ENCODE data around the gene FAM227A.

FAM227A gene

DNA sequence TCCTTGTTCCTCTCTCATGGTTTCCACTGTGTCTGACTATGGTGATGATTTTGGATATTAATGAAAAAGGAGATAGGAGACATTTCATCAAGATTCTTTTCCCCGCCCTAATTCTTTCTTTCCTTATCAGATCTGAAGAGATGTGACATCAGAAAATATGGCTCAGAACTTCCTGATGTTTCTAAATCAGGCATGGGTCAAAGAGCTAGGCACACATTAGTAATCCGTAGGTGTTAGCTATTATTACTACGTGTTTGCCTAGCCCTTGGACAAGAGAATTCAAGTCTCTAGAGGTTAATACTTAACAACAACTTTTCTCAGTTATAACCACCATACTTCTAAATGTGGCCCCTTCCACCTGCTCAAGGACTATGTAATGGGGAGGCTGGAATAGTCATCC is 38.7 kb upstream of the FAM227A start:
- Mint-ChIP-seq H3K9me3 (no peaks in the 10 kb centered on the region), H3K36me3 (ENCODE audit: insufficient read depth) (peaks cover 37% of the 10 kb centered on the region), H3K27ac (peak overlapping the region; percentile 56 to 67), H3K4me1 (ENCODE audit: low read depth in 2 of 2) (peaks cover 39 to 67% of the 10 kb centered on the region in 2 donors), H3K4me3 (no peak overlapping the region), H3K27me3 (no peaks in the 10 kb centered on the region)
- ATAC-seq (replicated peaks) (no peak), DNase-seq (no peak)

DNA sequence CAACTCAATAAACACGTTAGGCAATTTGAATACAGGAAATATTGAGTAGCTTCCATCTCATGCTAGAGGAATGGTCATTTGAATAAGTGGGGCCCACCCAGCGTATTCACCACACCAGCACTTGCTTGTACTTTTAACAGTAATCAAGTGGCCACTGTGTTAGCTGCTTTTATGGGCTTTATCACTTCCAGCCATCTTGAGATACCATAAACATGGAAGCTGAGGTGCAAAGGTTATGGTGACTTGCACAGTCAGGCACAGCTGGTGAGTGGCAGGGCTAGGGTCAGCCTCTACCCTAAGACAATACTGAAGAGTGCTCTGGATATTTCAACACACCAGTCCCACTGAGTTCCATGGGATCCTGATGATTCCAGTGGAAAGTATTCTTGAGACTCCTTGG is 37.9 kb upstream of the FAM227A start:
- Mint-ChIP-seq H3K27ac (peak overlapping the region; percentile 13 to 56), H3K4me3 (no peak overlapping the region), H3K9me3 (no peaks in the 10 kb centered on the region), H3K4me1 (ENCODE audit: low read depth in 2 of 2) (peaks cover 33 to 58% of the 10 kb centered on the region in 2 donors), H3K36me3 (ENCODE audit: insufficient read depth) (peaks cover 42% of the 10 kb centered on the region), H3K27me3 (no peaks in the 10 kb centered on the region)
- ATAC-seq (replicated peaks) = no peak
- no peak for DNase-seq

DNA sequence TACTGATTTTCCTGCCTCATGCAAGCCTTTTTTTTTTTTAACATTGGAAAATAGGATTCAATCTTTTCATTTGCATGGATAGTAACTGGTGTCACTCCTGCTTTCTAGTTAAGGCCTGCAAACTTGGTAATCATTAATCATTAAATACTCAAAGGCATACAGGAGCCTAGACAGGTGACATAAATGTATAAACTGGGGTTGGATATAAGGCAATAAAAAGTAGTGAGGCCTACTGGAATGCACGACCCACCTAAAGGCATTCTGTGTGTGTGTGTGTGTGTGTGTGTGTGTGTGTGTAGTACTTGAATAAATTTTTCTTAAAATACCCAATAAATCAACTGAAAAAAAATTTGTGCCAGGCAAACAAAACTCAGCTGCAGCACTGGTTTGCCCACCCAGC is 33.5 kb upstream of the FAM227A start:
- peaks cover 67% of the 10 kb centered on the region for H3K36me3 Mint-ChIP-seq (ENCODE audit: insufficient read depth)
- no peak for DNase-seq
- no peak for ATAC-seq (replicated peaks)
- peaks cover 9 to 21% of the 10 kb centered on the region in 2 donors for H3K4me1 Mint-ChIP-seq (ENCODE audit: low read depth in 2 of 2)
- H3K27ac Mint-ChIP-seq = no peak overlapping the region
- no peak overlapping the region for H3K4me3 Mint-ChIP-seq
- no peaks in the 10 kb centered on the region for H3K27me3 Mint-ChIP-seq
- H3K9me3 Mint-ChIP-seq = no peaks in the 10 kb centered on the region

DNA sequence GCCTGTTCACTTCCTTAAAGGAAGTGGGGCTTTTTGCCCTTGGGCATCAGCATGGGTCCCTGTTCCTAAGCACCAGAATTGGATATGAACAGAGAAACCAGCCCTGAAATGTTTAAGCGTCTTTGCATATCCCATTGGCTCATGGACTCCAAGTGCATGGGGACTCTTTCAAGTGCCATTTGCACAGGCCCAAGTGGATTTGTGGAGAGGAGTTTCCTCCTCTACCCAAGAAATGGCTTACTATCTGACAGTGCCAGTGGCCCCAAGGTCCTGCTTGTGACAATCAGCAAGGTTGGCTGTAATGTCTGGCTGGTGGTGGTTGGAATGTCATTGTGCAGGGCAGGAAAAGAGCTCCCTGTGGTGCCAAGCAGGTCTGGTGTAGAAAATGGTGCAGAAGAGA is 29.6 kb upstream of the FAM227A start:
- no peak overlapping the region for H3K27ac Mint-ChIP-seq
- ATAC-seq (replicated peaks) (no peak), DNase-seq (no peak)
- H3K27me3 Mint-ChIP-seq = no peaks in the 10 kb centered on the region
- H3K4me1 Mint-ChIP-seq (ENCODE audit: low read depth in 2 of 2) = peaks cover 13 to 16% of the 10 kb centered on the region in 2 donors
- H3K4me3 Mint-ChIP-seq = no peak overlapping the region
- peaks cover 67% of the 10 kb centered on the region for H3K36me3 Mint-ChIP-seq (ENCODE audit: insufficient read depth)
- no peaks in the 10 kb centered on the region for H3K9me3 Mint-ChIP-seq

DNA sequence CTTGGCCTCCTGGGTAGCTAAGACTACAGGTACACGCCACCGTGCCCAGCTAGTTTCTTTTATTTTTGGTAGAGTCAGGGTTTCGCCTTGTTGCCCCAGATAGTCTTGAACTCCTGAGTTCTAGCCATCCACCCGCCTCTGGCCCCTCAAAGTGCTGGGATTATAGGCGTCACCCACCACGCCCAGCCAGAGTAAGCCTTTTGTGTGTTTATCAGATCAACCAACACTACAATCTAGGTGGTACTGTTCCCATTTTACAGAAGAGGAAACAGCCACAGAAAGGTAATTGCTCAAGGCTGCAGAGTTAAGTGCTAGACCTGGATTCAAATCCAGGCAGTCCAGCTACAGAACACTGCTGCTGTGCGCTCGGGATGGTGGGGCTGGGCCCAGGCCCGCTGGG is 28.7 kb upstream of the FAM227A start:
- DNase-seq = no peak
- no peak for ATAC-seq (replicated peaks)
- no peak overlapping the region for H3K27ac Mint-ChIP-seq
- peaks cover 67% of the 10 kb centered on the region for H3K36me3 Mint-ChIP-seq (ENCODE audit: insufficient read depth)
- no peaks in the 10 kb centered on the region for H3K9me3 Mint-ChIP-seq
- H3K4me3 Mint-ChIP-seq = no peak overlapping the region
- H3K27me3 Mint-ChIP-seq = no peaks in the 10 kb centered on the region
- H3K4me1 Mint-ChIP-seq (ENCODE audit: low read depth in 2 of 2) = peaks cover 13 to 16% of the 10 kb centered on the region in 2 donors

DNA sequence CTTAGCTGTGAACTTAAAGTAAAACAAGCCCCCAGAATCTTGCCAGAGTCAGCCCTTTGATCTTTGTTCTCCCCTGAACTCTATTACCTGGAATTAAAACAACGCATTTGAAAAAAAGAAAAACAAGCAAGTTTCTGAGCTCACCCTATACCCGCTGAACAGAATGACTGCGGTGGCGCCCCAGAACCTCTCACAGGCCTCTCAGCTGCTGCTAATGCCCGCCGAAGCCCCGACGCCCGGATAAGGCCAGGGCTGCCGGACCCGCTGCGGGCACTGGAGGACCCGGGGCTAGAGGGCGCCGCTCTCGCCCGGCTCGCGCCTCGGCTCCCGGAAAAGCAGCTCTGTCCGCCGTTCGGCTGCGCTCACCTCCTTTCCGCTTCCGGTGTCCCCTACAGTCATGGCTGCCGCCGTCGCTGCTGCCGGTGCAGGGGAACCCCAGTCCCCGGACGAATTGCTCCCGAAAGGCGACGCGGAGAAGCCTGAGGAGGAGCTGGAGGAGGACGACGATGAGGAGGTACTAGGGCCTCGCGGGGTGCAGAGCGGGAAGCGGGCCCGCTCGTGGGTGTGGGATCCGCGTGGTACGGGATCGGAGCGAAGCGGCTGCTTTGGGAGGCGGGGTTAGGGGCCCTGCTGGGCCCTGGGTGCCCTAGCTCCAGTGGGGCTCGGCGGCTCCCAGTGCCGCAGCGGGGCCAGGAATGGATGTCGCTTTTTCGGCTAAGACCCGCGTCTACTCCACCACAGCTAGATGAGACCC is 25.6 kb upstream of the FAM227A start, which contains the start of gene TOMM22:
Gene TOMM22, plus strand, starts transcription at position 376 of the 754 bp plus-strand sequence. Its CDS starts 22 bp downstream, at position 398.
- peak within 1 kb of the TSS; percentile 92 to 94 for H3K4me3 Mint-ChIP-seq
- peak; percentile 97 for ATAC-seq (replicated peaks)
- no peaks in the 10 kb centered on the region for H3K27me3 Mint-ChIP-seq
- peaks cover 13 to 16% of the 10 kb centered on the region in 2 donors for H3K4me1 Mint-ChIP-seq (ENCODE audit: low read depth in 2 of 2)
- peak; percentile 73 to 79 (median 77) for DNase-seq
- no peaks in the 10 kb centered on the region for H3K9me3 Mint-ChIP-seq
- peak within 1 kb of the TSS; percentile 95 to 98 for H3K27ac Mint-ChIP-seq
- H3K36me3 Mint-ChIP-seq (ENCODE audit: insufficient read depth) = peaks cover 42% of the 10 kb centered on the region

DNA sequence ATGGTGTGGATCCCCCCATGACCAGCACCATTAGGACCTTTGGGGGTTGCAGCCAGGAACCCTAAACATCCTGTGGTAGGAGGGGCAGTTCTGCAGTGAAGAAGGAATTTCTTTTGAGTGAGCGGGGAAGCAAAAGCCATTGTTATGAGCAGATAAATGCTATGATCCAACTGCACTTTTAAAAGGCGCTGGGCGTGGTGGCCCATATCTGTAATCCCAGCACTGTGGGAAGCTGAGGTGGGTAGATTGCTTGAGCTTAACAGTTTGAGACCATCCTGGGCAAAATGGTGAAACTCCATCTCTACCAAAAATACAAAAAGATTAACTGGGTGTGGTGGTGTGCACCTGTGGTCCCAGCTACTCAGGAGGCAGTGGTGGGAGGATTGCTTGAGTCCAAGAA is 19.6 kb upstream of the FAM227A start:
- no peaks in the 10 kb centered on the region for H3K27me3 Mint-ChIP-seq
- no peak for ATAC-seq (replicated peaks)
- no peak overlapping the region for H3K27ac Mint-ChIP-seq
- no peak for DNase-seq
- H3K36me3 Mint-ChIP-seq (ENCODE audit: insufficient read depth) = peaks cover 10% of the 10 kb centered on the region
- no peak overlapping the region for H3K4me3 Mint-ChIP-seq
- H3K4me1 Mint-ChIP-seq (ENCODE audit: low read depth in 2 of 2) = no peaks in the 10 kb centered on the region
- H3K9me3 Mint-ChIP-seq = no peaks in the 10 kb centered on the region

DNA sequence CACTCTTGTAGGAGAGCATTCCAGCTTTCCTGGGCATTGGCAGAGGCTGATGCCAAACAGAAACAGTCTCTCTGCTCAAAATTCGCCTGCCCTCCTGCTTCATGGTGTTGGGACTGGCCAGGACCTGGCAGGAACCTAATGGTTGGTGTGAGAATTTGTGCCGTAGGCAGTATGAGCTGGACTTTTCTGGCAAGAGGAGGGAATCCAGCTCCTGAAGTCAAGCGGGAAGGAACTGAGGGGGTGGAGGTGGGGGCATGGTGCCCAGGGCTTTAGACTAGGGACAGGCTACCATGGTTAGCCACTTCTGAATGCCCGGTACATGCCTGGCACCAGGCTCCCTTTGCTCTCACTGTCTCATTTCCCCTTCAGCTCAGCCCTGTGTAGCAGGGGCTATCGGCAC is 18.7 kb upstream of the FAM227A start:
- no peaks in the 10 kb centered on the region for H3K9me3 Mint-ChIP-seq
- H3K27me3 Mint-ChIP-seq = no peaks in the 10 kb centered on the region
- no peak overlapping the region for H3K27ac Mint-ChIP-seq
- DNase-seq = no peak
- ATAC-seq (replicated peaks) = no peak
- peaks cover 10% of the 10 kb centered on the region for H3K36me3 Mint-ChIP-seq (ENCODE audit: insufficient read depth)
- no peaks in the 10 kb centered on the region for H3K4me1 Mint-ChIP-seq (ENCODE audit: low read depth in 2 of 2)
- no peak overlapping the region for H3K4me3 Mint-ChIP-seq

DNA sequence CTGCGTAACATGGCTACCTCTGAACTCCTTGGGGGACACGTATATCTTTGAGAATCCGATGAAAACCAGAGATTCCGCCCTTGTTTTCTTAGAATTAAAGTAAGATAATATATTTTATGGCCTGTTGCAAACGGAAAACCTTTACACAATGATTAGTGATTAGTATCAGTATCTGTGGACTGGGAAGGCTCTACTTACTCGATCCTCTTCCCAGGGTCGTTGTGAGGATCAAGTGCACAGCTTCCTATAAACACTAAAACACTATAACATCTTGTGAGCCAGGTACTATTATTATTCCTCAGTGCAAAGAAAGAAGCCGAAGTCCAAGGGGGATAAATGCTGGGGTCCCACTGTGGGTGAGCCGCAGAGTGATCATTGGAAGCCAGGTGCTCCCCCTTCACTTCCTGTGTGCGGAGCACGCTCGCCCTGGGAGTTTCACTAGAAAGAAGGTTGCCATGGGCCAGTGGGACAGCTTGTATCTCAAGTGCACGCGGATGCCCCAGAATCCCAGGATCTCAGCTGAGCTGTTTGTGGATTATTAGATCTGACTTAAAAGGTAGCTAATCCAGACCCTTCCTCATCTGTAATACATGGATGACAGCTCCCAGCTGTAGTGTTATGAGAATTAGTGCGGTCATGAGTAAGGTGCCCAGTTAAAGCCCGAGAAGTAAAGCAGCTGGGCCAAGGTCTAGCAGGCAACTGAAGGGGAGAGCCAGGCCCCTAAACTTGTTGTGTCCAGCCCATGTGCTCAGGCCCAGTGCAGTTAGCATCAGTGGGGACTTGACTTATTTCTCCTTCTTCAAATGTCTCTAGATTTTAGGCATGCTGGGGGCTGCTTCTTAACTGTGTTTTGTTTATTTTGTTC is 1.1 kb upstream of the FAM227A start:
- peak in 2 of 3 experiments; percentile 4 to 11 for DNase-seq
- Mint-ChIP-seq H3K27ac (peak overlapping the region; percentile 99), H3K9me3 (no peaks in the 10 kb centered on the region)

DNA sequence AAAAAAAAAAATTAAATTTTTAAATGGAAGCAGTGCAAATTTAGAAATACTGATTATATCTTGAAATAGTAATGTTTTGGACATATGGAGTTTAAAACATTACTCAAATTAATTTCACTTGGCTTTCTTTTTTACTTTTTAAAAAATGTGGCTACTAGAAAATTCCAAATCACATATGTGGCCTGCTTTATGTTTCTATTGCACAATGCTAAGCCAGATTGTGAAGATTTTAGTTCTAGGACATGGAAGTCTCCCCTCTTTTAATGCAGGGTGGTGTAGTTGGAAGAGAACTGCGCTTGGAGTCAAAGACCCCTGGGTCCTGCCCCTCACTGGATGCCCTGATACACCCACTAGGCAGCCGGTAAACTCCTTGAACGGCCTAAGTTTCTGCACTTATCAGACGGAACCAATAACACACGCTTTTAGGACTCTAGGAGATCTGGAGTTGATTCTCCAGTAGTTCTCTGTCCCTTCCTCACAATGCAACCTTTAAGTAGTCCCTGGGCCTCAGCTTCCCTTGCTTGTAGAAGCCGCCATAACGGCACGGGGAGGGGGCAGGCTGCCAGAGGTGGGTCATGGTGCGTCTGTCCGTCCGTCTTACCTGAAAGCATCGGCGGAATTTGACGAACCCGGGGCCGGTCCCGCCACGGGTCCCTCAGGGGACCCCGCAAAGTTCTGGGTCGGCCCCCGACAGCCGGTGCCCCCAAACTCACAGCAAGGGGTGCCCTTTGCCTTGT is 505 bp downstream of the FAM227A start:
- H3K27me3 Mint-ChIP-seq = no peaks in the 10 kb centered on the region
- no peak for DNase-seq
- no peak for ATAC-seq (replicated peaks)
- peaks cover 11% of the 10 kb centered on the region for H3K36me3 Mint-ChIP-seq (ENCODE audit: insufficient read depth)
- peaks cover 6 to 11% of the 10 kb centered on the region in 2 donors for H3K4me1 Mint-ChIP-seq (ENCODE audit: low read depth in 2 of 2)
- H3K9me3 Mint-ChIP-seq = no peaks in the 10 kb centered on the region
- H3K4me3 Mint-ChIP-seq = peak overlapping the region; percentile 93 to 95
- H3K27ac Mint-ChIP-seq = peak overlapping the region; percentile 99

More for the DNA sequence above, 1.1 kb upstream of the FAM227A start:
- peak overlapping the region; percentile 93 to 95 for H3K4me3 Mint-ChIP-seq
- peaks cover 14% of the 10 kb centered on the region for H3K36me3 Mint-ChIP-seq (ENCODE audit: insufficient read depth)
- ATAC-seq (replicated peaks) = peak; percentile 17
- H3K27me3 Mint-ChIP-seq = no peaks in the 10 kb centered on the region
- H3K4me1 Mint-ChIP-seq (ENCODE audit: low read depth in 2 of 2) = peaks cover 6 to 11% of the 10 kb centered on the region in 2 donors

DNA sequence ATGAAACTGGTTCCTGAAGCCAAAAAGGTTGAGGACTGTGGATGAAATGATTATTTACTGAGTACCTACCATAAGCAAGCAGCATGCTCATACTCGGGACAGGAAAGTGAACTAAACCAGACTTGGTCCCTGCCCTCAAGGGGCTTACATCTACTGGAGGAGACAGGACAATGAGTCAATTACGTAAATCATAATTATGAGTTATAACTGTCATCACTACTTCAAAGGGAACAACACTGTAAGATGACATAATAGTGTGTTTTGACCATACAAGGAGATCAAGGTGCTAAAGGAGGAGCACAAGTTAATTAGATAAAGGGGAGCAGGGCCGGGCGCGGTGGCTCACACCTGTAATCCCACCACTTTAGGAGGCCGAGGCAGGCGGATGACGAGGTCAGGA is 2.5 kb downstream of the FAM227A start:
- DNase-seq = no peak

DNA sequence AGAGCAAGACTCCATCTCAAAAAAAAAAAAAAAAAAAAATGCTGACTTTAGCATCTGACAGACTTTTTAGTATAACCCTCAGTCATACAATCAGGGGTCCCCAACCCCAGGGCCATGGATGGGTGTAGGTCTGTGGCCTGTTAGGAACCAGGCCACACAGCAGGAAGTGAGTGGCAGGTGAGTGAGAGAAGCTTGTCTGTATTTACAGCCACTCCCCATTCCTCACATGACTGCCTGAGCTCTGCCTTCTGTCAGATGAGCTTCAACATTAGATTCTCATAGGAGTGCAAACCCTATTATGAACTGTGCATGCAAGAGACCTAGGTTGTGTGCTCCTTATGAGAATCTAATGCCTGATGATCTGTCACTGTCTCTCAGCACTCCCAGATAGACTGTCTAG is 3.3 kb downstream of the FAM227A start:
- Mint-ChIP-seq H3K4me3 (no peak overlapping the region), H3K4me1 (ENCODE audit: low read depth in 2 of 2) (peaks cover 5 to 6% of the 10 kb centered on the region in 2 donors), H3K36me3 (ENCODE audit: insufficient read depth) (peaks cover 11% of the 10 kb centered on the region), H3K9me3 (no peaks in the 10 kb centered on the region), H3K27me3 (peaks cover 2 to 5% of the 10 kb centered on the region in 2 donors), H3K27ac (no peak overlapping the region)
- no peak for ATAC-seq (replicated peaks)
- no peak for DNase-seq

More for the DNA sequence above, 2.5 kb downstream of the FAM227A start:
- H3K4me1 Mint-ChIP-seq (ENCODE audit: low read depth in 2 of 2) = peaks cover 6 to 11% of the 10 kb centered on the region in 2 donors
- no peak overlapping the region for H3K27ac Mint-ChIP-seq
- H3K9me3 Mint-ChIP-seq = no peaks in the 10 kb centered on the region
- H3K27me3 Mint-ChIP-seq = no peaks in the 10 kb centered on the region
- ATAC-seq (replicated peaks) = no peak
- H3K36me3 Mint-ChIP-seq (ENCODE audit: insufficient read depth) = peaks cover 11% of the 10 kb centered on the region
- H3K4me3 Mint-ChIP-seq = no peak overlapping the region

DNA sequence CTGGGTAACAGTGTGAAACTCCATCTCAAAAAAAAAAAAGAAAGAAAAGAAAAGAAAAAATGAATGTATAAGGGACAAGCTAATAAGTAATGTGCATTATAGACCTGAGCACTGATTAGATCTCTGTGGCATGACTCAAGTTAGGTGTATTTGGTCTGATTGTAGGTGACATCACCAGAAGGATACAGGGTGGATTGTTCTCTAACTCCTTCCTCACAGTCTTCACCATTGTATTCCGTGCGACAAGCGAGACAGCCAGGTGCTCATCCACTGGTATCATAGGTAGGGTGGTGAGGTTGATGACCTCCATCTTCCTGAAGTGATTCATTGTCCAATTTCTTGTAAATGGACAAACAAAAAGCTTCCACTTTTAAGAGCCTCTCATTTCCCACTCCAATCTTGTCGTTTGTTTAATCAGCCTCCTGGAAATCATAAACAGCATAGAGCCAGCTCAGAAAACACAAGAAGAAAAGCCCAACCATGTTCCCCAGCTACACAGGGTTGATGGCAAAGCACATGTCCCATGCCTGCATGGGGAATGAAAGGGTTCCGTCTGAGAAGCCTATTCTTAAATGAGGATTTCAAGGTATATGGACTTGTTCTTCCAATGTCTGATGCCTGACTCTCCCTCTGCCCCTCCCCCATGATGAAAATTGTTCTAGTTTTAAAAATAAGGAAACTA is 6.2 kb downstream of the FAM227A start:
- H3K4me1 Mint-ChIP-seq (ENCODE audit: low read depth in 2 of 2) = no peaks in the 10 kb centered on the region

More for the DNA sequence above, 6.2 kb downstream of the FAM227A start:
- Mint-ChIP-seq H3K4me3 (no peak overlapping the region), H3K9me3 (no peaks in the 10 kb centered on the region), H3K36me3 (ENCODE audit: insufficient read depth) (no peaks in the 10 kb centered on the region), H3K27me3 (peaks cover 8 to 13% of the 10 kb centered on the region in 2 donors), H3K27ac (no peak overlapping the region)
- ATAC-seq (replicated peaks) (no peak), DNase-seq (no peak)
